AML-193 (cell line): ENCODE results near the gene SGMS1.
"Not testable (repeated sequence)": the region's sequence is repeated elsewhere in the genome, so short reads cannot be mapped to it uniquely, and the experiment has no call there.

Experiments
- DNase-seq, 2 experiments: peaks; one replicate each; lab custom pipeline; 2025; lab: John Stamatoyannopoulos, UW

The SGMS1 gene

DNA sequence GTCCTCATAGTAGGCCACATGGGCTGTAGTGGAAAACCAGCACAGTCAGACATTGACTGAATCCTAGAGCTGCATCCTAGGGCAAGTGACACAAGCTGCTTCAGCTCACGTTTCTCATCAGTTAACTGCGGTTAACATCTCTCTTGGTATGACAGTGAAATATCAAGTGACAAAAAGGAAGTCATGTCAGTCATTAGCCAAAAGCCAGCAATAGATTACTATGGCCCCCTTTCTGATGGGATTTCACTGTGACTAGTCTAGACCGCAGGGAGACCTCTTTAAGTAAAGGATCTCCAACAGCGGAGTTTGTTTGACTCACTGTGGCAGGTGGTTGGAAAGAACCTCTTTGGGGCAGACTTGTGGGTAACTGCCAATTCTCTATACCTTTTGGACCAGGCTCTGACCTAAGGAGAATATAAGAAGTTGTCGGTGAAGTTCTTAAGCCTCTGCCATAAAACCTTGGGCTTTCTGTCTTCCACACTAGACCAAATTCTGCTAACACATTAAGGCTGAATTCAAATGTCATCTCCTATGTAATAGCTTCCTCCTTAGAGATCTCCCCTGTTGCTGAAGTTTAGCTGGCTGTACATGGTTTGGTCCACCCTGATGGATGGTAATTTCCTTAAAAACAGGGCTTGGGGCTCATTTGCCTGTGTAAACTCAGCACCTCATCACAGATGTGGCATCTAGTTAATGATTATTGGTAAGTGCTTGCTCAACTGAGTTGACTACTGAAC, 115.3 kb downstream of the SGMS1 start:
- DNase-seq: no peak

- no peak for DNase-seq
Measured at GRCh38 chr10:50506861-50507573, 116.7 kb downstream of the SGMS1 start.

GRCh38 chr10:50504389-50504788, 119.4 kb downstream of the SGMS1 start:
- no peak for DNase-seq

- DNase-seq: no peak
Measured at GRCh38 chr10:50503661-50504320, 120.0 kb downstream of the SGMS1 start.

DNA sequence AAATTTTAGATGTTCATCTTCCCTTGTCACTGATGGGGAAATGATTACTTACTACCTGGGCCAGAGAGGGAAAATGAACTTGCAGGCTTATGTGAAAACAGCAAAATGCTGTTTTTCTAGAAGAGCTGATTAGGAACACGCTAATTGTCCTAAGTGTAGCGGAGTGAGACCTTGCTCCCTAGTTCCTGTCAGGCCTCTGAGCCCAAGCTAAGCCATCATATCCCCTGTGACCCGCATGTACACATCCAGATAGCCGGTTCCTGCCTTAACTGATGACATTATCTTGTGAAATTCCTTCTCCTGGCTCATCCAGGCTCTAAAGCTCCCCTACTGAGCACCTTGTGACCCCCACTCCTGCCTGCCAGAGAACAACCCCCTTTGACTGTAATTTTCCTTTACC, 120.6 kb downstream of the SGMS1 start:
- DNase-seq: not testable (repeated sequence)

DNA sequence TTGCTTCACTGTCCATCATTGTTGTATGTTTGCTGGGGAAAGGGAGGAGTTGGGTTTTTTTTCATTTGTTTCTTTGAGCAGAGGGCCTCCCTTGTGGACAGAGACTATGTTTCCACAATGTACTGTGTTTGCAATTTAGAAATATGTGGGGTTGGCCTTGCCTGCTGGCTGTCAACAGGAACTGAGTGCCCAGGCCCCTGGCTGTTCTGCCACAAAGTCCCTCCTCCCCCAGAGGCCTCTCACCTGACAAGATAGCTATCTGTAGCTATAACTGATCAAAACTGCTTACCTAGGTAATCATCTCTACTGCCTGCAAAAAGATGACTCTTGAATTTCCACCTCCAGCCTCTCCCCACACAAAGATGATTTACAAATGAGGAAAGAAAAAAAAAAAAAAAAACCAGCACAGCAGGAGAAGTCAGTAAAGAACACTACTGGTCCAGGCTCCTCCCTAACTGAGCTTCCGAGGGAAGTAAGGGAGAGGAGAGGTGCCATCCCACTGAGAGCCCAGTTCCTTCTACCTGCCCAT, 121.8 kb downstream of the SGMS1 start:
- no peak for DNase-seq

- no peak for DNase-seq
Measured at GRCh38 chr10:50501478-50501877, 122.3 kb downstream of the SGMS1 start.

DNA sequence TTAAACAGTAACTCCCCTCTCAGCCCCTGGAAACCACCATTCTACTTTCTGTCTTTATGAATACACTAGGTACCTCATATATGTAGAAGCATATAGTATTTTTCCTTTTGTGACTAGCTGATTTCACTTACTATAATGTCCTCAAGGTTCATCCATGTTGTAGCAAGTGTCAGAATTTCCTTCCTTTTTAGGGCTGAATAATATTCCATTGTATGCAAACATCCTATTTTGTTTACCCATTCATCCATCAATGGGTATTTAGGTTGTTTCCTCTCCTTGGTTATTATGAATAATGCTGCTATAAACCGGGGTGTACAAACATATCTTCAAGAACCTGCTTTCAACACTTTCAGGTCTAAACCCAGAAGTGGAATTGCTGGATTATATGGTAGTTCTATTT, 125.3 kb downstream of the SGMS1 start:
- DNase-seq: no peak

- DNase-seq: no peak
Measured at GRCh38 chr10:50497758-50498157, 126.0 kb downstream of the SGMS1 start.

DNA sequence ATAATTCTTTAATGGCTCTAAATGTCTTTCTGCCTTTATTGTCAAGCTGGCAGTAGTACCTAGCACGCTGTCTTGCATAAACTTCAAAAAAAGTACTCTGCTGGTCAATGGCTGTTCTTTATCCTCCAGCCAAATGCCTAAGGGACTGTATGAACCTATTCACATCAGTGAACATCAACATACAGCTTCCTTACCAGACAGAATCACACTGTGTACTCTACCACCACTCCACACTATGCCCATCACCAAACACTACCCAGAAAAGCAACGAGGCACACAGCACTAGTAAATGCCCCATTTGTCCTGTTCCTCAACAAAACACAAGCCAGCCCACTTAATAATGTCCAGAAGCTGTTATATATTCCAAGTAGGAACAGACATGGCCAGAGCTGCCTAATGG, 127.5 kb downstream of the SGMS1 start:
- DNase-seq: no peak

DNA sequence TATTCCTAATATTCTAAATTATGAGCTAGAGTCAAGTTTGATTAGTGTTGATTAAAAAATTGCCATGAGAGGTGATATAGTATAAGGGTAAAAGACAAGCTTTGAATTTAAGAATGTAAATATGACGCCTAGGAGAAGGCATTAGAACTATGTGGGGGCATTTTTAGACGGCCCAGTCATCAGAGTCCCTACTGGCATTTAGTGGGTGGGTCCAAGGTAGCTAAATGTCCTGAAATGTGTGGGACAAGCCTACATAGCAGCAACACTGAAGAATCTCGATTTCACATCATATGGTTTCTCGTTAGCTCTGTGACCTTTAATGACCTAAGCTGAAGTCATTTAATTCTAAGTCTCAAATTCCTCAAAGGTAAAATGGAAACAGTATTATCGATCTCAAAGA, 133.5 kb downstream of the SGMS1 start:
- DNase-seq: no peak

- DNase-seq: not testable (repeated sequence)
Measured at GRCh38 chr10:50484550-50484949, 139.2 kb downstream of the SGMS1 start.

DNA sequence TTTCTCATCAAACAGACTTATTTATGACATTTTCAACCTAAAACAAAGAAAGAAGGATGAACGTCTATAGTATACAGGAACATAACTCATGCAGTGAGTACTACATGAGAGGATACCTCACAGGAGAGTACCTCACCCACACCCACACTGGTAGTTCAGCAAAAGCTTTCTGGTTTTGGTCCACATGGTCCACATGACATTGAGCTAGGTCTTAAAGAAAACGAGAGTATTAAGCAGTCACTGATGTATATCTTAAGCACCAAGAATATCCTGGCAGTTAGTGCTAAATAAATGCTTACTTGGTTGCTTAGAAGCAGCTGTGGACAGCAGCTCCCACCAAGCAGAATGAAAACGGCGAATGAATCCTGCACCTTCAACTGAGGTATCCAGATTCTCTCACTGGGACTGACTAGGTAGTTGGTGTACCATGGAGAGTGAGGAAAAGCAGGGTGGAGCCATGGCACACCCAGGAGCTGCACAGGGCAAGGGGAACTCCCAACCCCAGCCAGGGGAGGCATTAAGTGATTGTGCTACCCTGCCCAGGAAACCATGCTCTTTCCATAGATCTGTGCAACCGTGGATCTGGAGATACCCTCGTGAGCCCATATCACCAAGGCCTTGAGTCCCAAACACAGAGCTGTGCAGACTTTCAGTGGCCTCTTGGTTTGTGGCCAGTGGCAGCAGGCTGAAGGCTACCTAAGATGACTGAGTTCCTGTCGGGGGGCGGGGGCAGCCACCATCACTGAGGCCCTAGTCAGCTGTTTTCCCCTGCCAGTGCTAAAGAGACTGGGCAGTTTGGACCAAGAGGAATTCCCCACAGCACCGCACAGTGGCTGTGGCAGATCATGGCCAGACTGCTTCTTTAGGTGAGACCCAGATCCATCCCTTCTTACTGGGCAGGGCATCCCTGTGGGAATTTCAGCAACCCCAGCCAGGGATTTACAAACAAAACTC, 143.4 kb downstream of the SGMS1 start:
- DNase-seq: no peak

GRCh38 chr10:50477287-50478203, 146.2 kb downstream of the SGMS1 start:
- no peak for DNase-seq

- DNase-seq: no peak
Measured at GRCh38 chr10:50473756-50474155, 150.0 kb downstream of the SGMS1 start.

DNA sequence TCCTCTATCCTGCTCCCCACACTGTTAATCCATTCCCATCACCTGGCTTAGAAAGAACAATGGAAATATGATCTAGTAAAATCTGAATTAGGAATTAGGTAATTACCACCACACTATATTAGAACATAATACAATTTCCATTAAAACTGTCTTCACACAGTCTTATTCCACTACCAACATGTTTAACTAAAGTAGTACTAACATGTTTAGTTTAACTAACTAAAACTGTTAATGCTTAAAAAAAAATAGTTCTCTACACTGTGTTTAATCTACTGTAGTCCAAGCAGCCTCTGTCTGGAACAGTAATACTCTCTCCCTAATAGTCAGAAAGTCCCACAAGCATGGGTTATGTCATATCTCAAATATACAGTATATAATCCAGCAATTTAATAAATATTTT, 150.8 kb downstream of the SGMS1 start:
- DNase-seq: no peak

DNA sequence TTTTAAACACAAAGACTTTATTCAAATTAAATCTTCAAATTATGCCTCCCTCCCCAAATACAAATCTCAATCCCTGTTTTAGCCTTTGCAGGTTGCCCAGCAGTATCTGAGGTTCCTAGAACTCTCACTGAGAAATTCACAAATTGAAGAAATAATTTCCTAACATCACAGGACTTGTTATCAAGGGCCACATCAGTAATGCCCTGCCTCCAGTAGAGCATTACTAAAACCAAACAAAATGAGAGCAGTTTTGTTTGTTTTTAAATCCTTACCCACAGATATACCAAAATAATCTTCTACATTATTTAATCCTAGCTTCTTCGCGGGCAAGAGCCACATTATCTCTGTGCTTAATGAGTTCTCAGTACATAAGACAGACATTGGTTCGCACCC, 152.2 kb downstream of the SGMS1 start:
- no peak for DNase-seq

- DNase-seq: no peak
Measured at GRCh38 chr10:50470798-50471582, 152.8 kb downstream of the SGMS1 start.

GRCh38 chr10:50470345-50470744, 153.4 kb downstream of the SGMS1 start:
- DNase-seq: peak; percentile 16 to 36

DNA sequence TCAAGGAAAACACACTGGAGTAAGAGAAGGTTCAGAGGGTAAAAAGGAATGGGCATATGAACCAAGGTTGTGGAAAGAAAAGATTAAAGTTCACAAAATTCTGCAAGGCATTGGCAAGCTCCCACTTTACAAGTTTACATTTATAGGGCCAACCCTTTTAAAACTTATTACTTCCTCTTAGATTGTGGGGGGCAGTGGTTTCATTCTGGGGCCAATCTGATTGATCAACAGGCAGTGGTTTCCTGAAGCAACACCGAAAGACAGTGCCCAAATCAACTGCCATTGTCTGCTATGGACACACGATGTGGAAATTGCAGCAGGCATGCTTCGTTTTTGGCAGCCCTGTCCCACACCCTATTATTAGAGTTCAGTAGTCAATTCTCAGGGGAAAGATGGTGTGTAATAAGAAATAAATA, 154.0 kb downstream of the SGMS1 start:
- DNase-seq: peak; percentile 87 to 88
